Tibial artery (tissue), 4 donors: Measurements from ENCODE around the gene ZNRF2.
"Not testable (repeated sequence)": the region's sequence is repeated elsewhere in the genome, so short reads cannot be mapped to it uniquely, and the experiment has no call there.

ENCODE experiments used
- DNase-seq, 2 donors: peaks; one replicate each; pipeline ENCODE4 v3.0.0-alpha.2; 2019
- H3K27ac ChIP-seq, 2 donors: fragments of 200-600 bp; sonication (generic) in 1 of 2; 1 replicate in 1 of 2; 2 replicates in 1 of 2; pipeline ENCODE4 v1.5.1; 2018 to 2019; ENCODE audit warnings: mild to moderate bottlenecking in 1 of 2
- H3K27me3 ChIP-seq, 2 donors: fragments of 200-600 bp; sonication (generic) in 1 of 2; one replicate each; pipeline versions ENCODE4 v1.5.1 to v1.6.0; 2016 to 2019
- H3K36me3 ChIP-seq, 3 donors: fragments of 200-600 bp; sonication (generic) in 2 of 3; one replicate each; pipeline ENCODE4 v1.5.1; 2016 to 2019; ENCODE audit warnings: mild to moderate bottlenecking in 2 of 3
- H3K4me1 ChIP-seq, 4 donors: fragments of 200-600 bp; sonication (generic) in 2 of 4; 1 replicate in 3 of 4; 2 replicates in 1 of 4; pipeline ENCODE4 v1.5.1; 2016 to 2019
- H3K4me3 ChIP-seq, 2 donors: fragments of 200-600 bp; sonication (generic) in 1 of 2; 1 replicate in 1 of 2; 2 replicates in 1 of 2; pipeline ENCODE4 v1.5.1; 2018 to 2019; ENCODE audit warnings: mild to moderate bottlenecking in 2 of 2
- H3K9me3 ChIP-seq, 3 donors: fragments of 200-600 bp; sonication (generic) in 1 of 3; one replicate each; pipeline ENCODE4 v1.5.1; 2016 to 2019
- CTCF ChIP-seq, 2 experiments: fragments of 200-600 bp in 1 of 2; fragments of 450-650 bp in 1 of 2; IDR thresholded peaks; one replicate each; pipeline ENCODE4 v1.5.1; 2017 to 2019; ENCODE audit warnings: antibody characterized with exemption in 2 of 2, mild to moderate bottlenecking in 1 of 2, moderate library complexity in 1 of 2
- intact Hi-C: fragments of 100-400 bp; cut with DNase I; formaldehyde crosslinking; loops from one replicate; pipeline ENCODE4 v1.15.0; 2023; ENCODE audit warnings: low total_unique reads

ZNRF2 gene

GRCh38 chr7:30282735-30283134, 1.7 kb upstream of the ZNRF2 start:
- Histone ChIP-seq H3K4me1 (peaks cover 0 to 19% (median 11%) of the 10 kb centered on the region in 4 donors), H3K27ac (no peak overlapping the region), H3K4me3 (no peak overlapping the region), H3K36me3 (no peaks in the 10 kb centered on the region), H3K9me3 (no peaks in the 10 kb centered on the region), H3K27me3 (peaks cover 0 to 3% of the 10 kb centered on the region in 2 donors)
- no peak for TF ChIP-seq CTCF (IDR thresholded peaks at IDR 0.05)
- intact Hi-C loops, result loop anchor here (10.0 kb wide), 2 partner anchors 118 to 148 kb away; partner anchors contain the start of gene MTURN
- DNase-seq, result no peak

- no peak for TF ChIP-seq CTCF (IDR thresholded peaks at IDR 0.05)
- Histone ChIP-seq H3K9me3 (no peaks in the 10 kb centered on the region), H3K4me1 (peaks cover 0 to 35% (median 17%) of the 10 kb centered on the region in 4 donors), H3K4me3 (peak overlapping the region; percentile 92 to 96), H3K27me3 (peaks cover 0 to 3% of the 10 kb centered on the region in 2 donors), H3K36me3 (no peaks in the 10 kb centered on the region), H3K27ac (peak overlapping the region; percentile 98)
- intact Hi-C loops, result loop anchor here (5.0 to 10.0 kb wide), 3 partner anchors 120 to 150 kb away; partner anchors contain the start of gene MTURN
- peak; percentile 22 to 68 for DNase-seq
Measured at GRCh38 chr7:30285067-30285535, 704 bp downstream of the ZNRF2 start.

GRCh38 chr7:30285536-30286284, 1.3 kb downstream of the ZNRF2 start:
- Histone ChIP-seq H3K9me3 (no peaks in the 10 kb centered on the region), H3K27me3 (peaks cover 0 to 3% of the 10 kb centered on the region in 2 donors), H3K4me1 (peaks cover 0 to 37% (median 19%) of the 10 kb centered on the region in 4 donors), H3K27ac (peak overlapping the region; percentile 98), H3K4me3 (peak overlapping the region; percentile 92 to 96), H3K36me3 (no peaks in the 10 kb centered on the region)
- TF ChIP-seq CTCF (IDR thresholded peaks at IDR 0.05), result no peak
- intact Hi-C loops, result loop anchor here (5.0 to 10.0 kb wide), 3 partner anchors 121 to 151 kb away; partner anchors contain the start of gene MTURN
- DNase-seq, result peak; percentile 26 to 70

GRCh38 chr7:30286749-30287148, 2.4 kb downstream of the ZNRF2 start:
- no peaks in the 10 kb centered on the region for H3K36me3 ChIP-seq
- H3K4me3 ChIP-seq, result peak overlapping the region; percentile 92 to 96
- no peak for TF ChIP-seq CTCF (IDR thresholded peaks at IDR 0.05)
- H3K27me3 ChIP-seq, result peaks cover 0 to 3% of the 10 kb centered on the region in 2 donors
- peaks cover 0 to 37% (median 19%) of the 10 kb centered on the region in 4 donors for H3K4me1 ChIP-seq
- DNase-seq, result no peak
- intact Hi-C loops, result loop anchor here (5.0 to 10.0 kb wide), 3 partner anchors 122 to 152 kb away; partner anchors contain the start of gene MTURN
- H3K9me3 ChIP-seq, result no peaks in the 10 kb centered on the region
- H3K27ac ChIP-seq, result peak overlapping the region in 1 of 2 donors; percentile 98

- not testable (repeated sequence) for H3K4me3 ChIP-seq, H3K36me3 ChIP-seq, H3K27ac ChIP-seq, DNase-seq, H3K27me3 ChIP-seq, H3K9me3 ChIP-seq
- H3K4me1 ChIP-seq, result peaks cover 0 to 37% (median 19%) of the 10 kb centered on the region in 4 donors
- intact Hi-C loops, result loop anchor here (5.0 to 10.0 kb wide), 3 partner anchors 123 to 153 kb away; partner anchors contain the start of gene MTURN
Measured at GRCh38 chr7:30287625-30288024, 3.2 kb downstream of the ZNRF2 start.

- DNase-seq, H3K27me3 ChIP-seq, H3K27ac ChIP-seq, H3K36me3 ChIP-seq, H3K9me3 ChIP-seq, H3K4me3 ChIP-seq: not testable (repeated sequence)
- intact Hi-C loops, result loop anchor here (5.0 to 10.0 kb wide), 3 partner anchors 123 to 155 kb away; partner anchors contain the start of gene MTURN
- peaks cover 0 to 33% (median 16%) of the 10 kb centered on the region in 4 donors for H3K4me1 ChIP-seq
Measured at GRCh38 chr7:30289634-30290033, 5.2 kb downstream of the ZNRF2 start.

GRCh38 chr7:30290317-30290716, 5.9 kb downstream of the ZNRF2 start:
- H3K4me3 ChIP-seq, H3K9me3 ChIP-seq, H3K27me3 ChIP-seq, DNase-seq, intact Hi-C loops, H3K36me3 ChIP-seq, H3K27ac ChIP-seq: not testable (repeated sequence)
- peaks cover 0 to 33% (median 16%) of the 10 kb centered on the region in 4 donors for H3K4me1 ChIP-seq

GRCh38 chr7:30292416-30293038, 8.1 kb downstream of the ZNRF2 start:
- H3K27me3 ChIP-seq, intact Hi-C loops, DNase-seq, H3K27ac ChIP-seq, H3K4me3 ChIP-seq, H3K9me3 ChIP-seq, H3K36me3 ChIP-seq: not testable (repeated sequence)
- peaks cover 0 to 26% (median 10%) of the 10 kb centered on the region in 4 donors for H3K4me1 ChIP-seq

- H3K4me3 ChIP-seq, H3K9me3 ChIP-seq, H3K27me3 ChIP-seq, H3K27ac ChIP-seq, H3K36me3 ChIP-seq, intact Hi-C loops, DNase-seq: not testable (repeated sequence)
- H3K4me1 ChIP-seq, result peaks cover 0 to 19% (median 0%) of the 10 kb centered on the region in 4 donors
Measured at GRCh38 chr7:30296304-30296703, 11.9 kb downstream of the ZNRF2 start.
